Skeletal muscle tissue (tissue), 4 donors: Measurements from ENCODE around the gene IL22RA1. TPM values are rescaled to one million over a fixed set of nuclear protein-coding genes. Genes with fewer than 3 reads are reported as not detected.

Source experiments
- H3K27ac ChIP-seq: one replicate; pipeline ENCODE4 v1.7.0; 2013; ENCODE audit warnings: mild to moderate bottlenecking, low read depth, low read length, inconsistent platforms
- H3K27me3 ChIP-seq, 3 donors: one replicate each; pipeline ENCODE4 v1.7.0; 2013; ENCODE audit warnings: low read length in 3 of 3; ENCODE audit not compliant: control insufficient read depth in 3 of 3, insufficient read depth in 3 of 3
- H3K36me3 ChIP-seq, 3 donors: one replicate each; pipeline ENCODE4 v1.7.0; 2013; ENCODE audit warnings: low read length in 3 of 3; ENCODE audit not compliant: control insufficient read depth in 3 of 3, insufficient read depth in 3 of 3
- H3K4me1 ChIP-seq, 3 donors: one replicate each; pipeline ENCODE4 v1.7.0; 2013; ENCODE audit warnings: low read length in 3 of 3, mild to moderate bottlenecking in 3 of 3; ENCODE audit not compliant: control insufficient read depth in 3 of 3, insufficient read depth in 3 of 3
- H3K4me3 ChIP-seq, 3 donors: one replicate each; pipeline ENCODE4 v1.7.0; 2013; ENCODE audit warnings: low read length in 3 of 3
- H3K9ac ChIP-seq, 3 donors: one replicate each; pipeline ENCODE4 v1.7.0; 2013; ENCODE audit warnings: low read length in 3 of 3, mild to moderate bottlenecking in 3 of 3, moderate library complexity in 2 of 3, low read depth in 1 of 3
- H3K9me3 ChIP-seq, 3 donors: one replicate each; pipeline ENCODE4 v1.7.0; 2013; ENCODE audit warnings: low read length in 3 of 3; ENCODE audit not compliant: control insufficient read depth in 3 of 3
- total RNA-seq: library from RNA; depleted of rRNA; stranded (reverse); fragments of >200 nt; gene quantifications from one replicate; pipeline ENCODE4 v1.2.3, GENCODE V29; 2014
- donor health status: Osteomylitis.

IL22RA1 gene
- total RNA-seq, 1 donor from 2014 or later: not detected

GRCh38 chr1:24169286-24169685 lies 26.3 kb upstream of the IL22RA1 start:
- Histone ChIP-seq H3K4me3 (no peak overlapping the region), H3K9me3 (no peaks in the 10 kb centered on the region), H3K27me3 (peaks cover 0 to 2% (median 0%) of the 10 kb centered on the region in 3 donors), H3K9ac (no peak overlapping the region), H3K36me3 (peaks cover 0 to 3% (median 0%) of the 10 kb centered on the region in 3 donors), H3K27ac (no peak overlapping the region), H3K4me1 (peaks cover 6 to 11% (median 9%) of the 10 kb centered on the region in 3 donors)

- no peaks in the 10 kb centered on the region for H3K9me3 ChIP-seq
Observed at GRCh38 chr1:24168245-24168644, 25.3 kb upstream of the IL22RA1 start.

GRCh38 chr1:24167008-24167407 lies 24.1 kb upstream of the IL22RA1 start:
- H3K4me1 ChIP-seq: peaks cover 6 to 11% (median 9%) of the 10 kb centered on the region in 3 donors
- H3K9me3 ChIP-seq: no peaks in the 10 kb centered on the region
- H3K27ac ChIP-seq: no peak overlapping the region
- peaks cover 0 to 3% (median 0%) of the 10 kb centered on the region in 3 donors for H3K36me3 ChIP-seq
- H3K27me3 ChIP-seq: peaks cover 0 to 2% (median 0%) of the 10 kb centered on the region in 3 donors
- H3K9ac ChIP-seq: no peak overlapping the region
- no peak overlapping the region for H3K4me3 ChIP-seq

More at GRCh38 chr1:24168245-24168644, 25.3 kb upstream of the IL22RA1 start:
- peaks cover 0 to 2% (median 0%) of the 10 kb centered on the region in 3 donors for H3K27me3 ChIP-seq
- peaks cover 0 to 3% (median 0%) of the 10 kb centered on the region in 3 donors for H3K36me3 ChIP-seq
- no peak overlapping the region for H3K9ac ChIP-seq
- peak overlapping the region; percentile 62 for H3K27ac ChIP-seq
- no peak overlapping the region for H3K4me3 ChIP-seq
- peaks cover 6 to 11% (median 9%) of the 10 kb centered on the region in 3 donors for H3K4me1 ChIP-seq

- no peak overlapping the region for H3K9ac ChIP-seq
- H3K4me1 ChIP-seq: peaks cover 6 to 19% (median 9%) of the 10 kb centered on the region in 3 donors
- peaks cover 0 to 3% (median 0%) of the 10 kb centered on the region in 3 donors for H3K36me3 ChIP-seq
- H3K27ac ChIP-seq: no peak overlapping the region
- no peaks in the 10 kb centered on the region for H3K9me3 ChIP-seq
- peaks cover 0 to 2% (median 0%) of the 10 kb centered on the region in 3 donors for H3K27me3 ChIP-seq
- no peak overlapping the region for H3K4me3 ChIP-seq
Observed at GRCh38 chr1:24165500-24165899, 22.6 kb upstream of the IL22RA1 start.

GRCh38 chr1:24164004-24164403 lies 21.1 kb upstream of the IL22RA1 start:
- Histone ChIP-seq H3K9me3 (no peaks in the 10 kb centered on the region), H3K36me3 (peaks cover 0 to 3% (median 0%) of the 10 kb centered on the region in 3 donors), H3K27ac (no peak overlapping the region), H3K9ac (no peak overlapping the region), H3K27me3 (no peaks in the 10 kb centered on the region), H3K4me1 (peaks cover 6 to 19% (median 7%) of the 10 kb centered on the region in 3 donors), H3K4me3 (no peak overlapping the region)

GRCh38 chr1:24162201-24162600 lies 19.3 kb upstream of the IL22RA1 start:
- peaks cover 0 to 3% (median 0%) of the 10 kb centered on the region in 3 donors for H3K36me3 ChIP-seq
- no peak overlapping the region for H3K9ac ChIP-seq
- peaks cover 12 to 24% (median 13%) of the 10 kb centered on the region in 3 donors for H3K4me1 ChIP-seq
- no peak overlapping the region for H3K4me3 ChIP-seq
- H3K27me3 ChIP-seq: no peaks in the 10 kb centered on the region
- H3K9me3 ChIP-seq: no peaks in the 10 kb centered on the region
- H3K27ac ChIP-seq: no peak overlapping the region

GRCh38 chr1:24161270-24161669 lies 18.3 kb upstream of the IL22RA1 start:
- peaks cover 0 to 3% (median 0%) of the 10 kb centered on the region in 3 donors for H3K36me3 ChIP-seq

GRCh38 chr1:24159366-24159765 lies 16.4 kb upstream of the IL22RA1 start:
- H3K36me3 ChIP-seq: no peaks in the 10 kb centered on the region
- H3K4me1 ChIP-seq: peaks cover 11 to 21% (median 12%) of the 10 kb centered on the region in 3 donors
- no peaks in the 10 kb centered on the region for H3K27me3 ChIP-seq
- no peak overlapping the region for H3K9ac ChIP-seq
- H3K27ac ChIP-seq: no peak overlapping the region
- H3K4me3 ChIP-seq: no peak overlapping the region
- H3K9me3 ChIP-seq: no peaks in the 10 kb centered on the region

More at GRCh38 chr1:24161270-24161669, 18.3 kb upstream of the IL22RA1 start:
- Histone ChIP-seq H3K27ac (no peak overlapping the region), H3K9ac (no peak overlapping the region), H3K4me1 (peaks cover 11 to 21% (median 12%) of the 10 kb centered on the region in 3 donors), H3K4me3 (no peak overlapping the region), H3K27me3 (no peaks in the 10 kb centered on the region), H3K9me3 (no peaks in the 10 kb centered on the region)

GRCh38 chr1:24157918-24158481 lies 15.1 kb upstream of the IL22RA1 start:
- Histone ChIP-seq H3K36me3 (no peaks in the 10 kb centered on the region), H3K4me3 (no peak overlapping the region), H3K4me1 (peaks cover 11 to 21% (median 12%) of the 10 kb centered on the region in 3 donors), H3K27ac (no peak overlapping the region), H3K9ac (peak overlapping the region in 1 of 3 donors; percentile 40), H3K9me3 (no peaks in the 10 kb centered on the region), H3K27me3 (peaks cover 0 to 2% (median 0%) of the 10 kb centered on the region in 3 donors)

- Histone ChIP-seq H3K9me3 (no peaks in the 10 kb centered on the region), H3K27me3 (peaks cover 0 to 10% (median 0%) of the 10 kb centered on the region in 3 donors), H3K36me3 (no peaks in the 10 kb centered on the region), H3K4me3 (no peak overlapping the region), H3K9ac (no peak overlapping the region), H3K4me1 (peaks cover 11 to 21% (median 12%) of the 10 kb centered on the region in 3 donors), H3K27ac (no peak overlapping the region)
Observed at GRCh38 chr1:24156542-24157260, 13.8 kb upstream of the IL22RA1 start.
